Activated T-helper 1 cell treated with Interleukin-2 at 50 U/mL for 16 hours (primary cell): Measurements from ENCODE around the gene OR12D1.

Experiments
- DNase-seq: peaks from one replicate; pipeline ENCODE4 v3.0.0-alpha.2; 2020; ENCODE audit warnings: low read depth

The OR12D1 gene

GRCh38 chr6:29465801-29466200, 51.1 kb downstream of the OR12D1 start:
- DNase-seq: no peak

- no peak for DNase-seq
Measured at GRCh38 chr6:29466241-29466640, 51.5 kb downstream of the OR12D1 start.
